HG02943 (cell line): Measurements from ENCODE around the gene FAM89B.
"Not testable (repeated sequence)": the region's sequence is repeated elsewhere in the genome, so short reads cannot be mapped to it uniquely, and the experiment has no call there.

Experiments used
- ATAC-seq: cut with Tn5 transposase; IDR thresholded peaks from one replicate; pipeline ENCODE4 v1.9.1; 2021; ENCODE audit warnings: mild to moderate bottlenecking, low read depth, moderate library complexity; ENCODE audit not compliant: unreplicated experiment

Gene FAM89B

GRCh38 chr11:65572356-65573051 is at the start of gene FAM89B:
FAM89B (plus strand) TSS chr11:65572538; CDS start chr11:65572670, 132 bp downstream.
- ATAC-seq, result no peak

GRCh38 chr11:65522718-65523630 is 49.4 kb upstream of the FAM89B start:
- ATAC-seq, result not testable (repeated sequence)

GRCh38 chr11:65523631-65523968 is 48.7 kb upstream of the FAM89B start:
- ATAC-seq, result not testable (repeated sequence)

- ATAC-seq, result no peak
These were observed 48.2 kb upstream of the FAM89B start for GRCh38 chr11:65524014-65524740.

- ATAC-seq, result no peak
These were observed 47.4 kb upstream of the FAM89B start, which contains the start of gene SCYL1 for GRCh38 chr11:65524741-65525545. SCYL1 (plus strand) TSS chr11:65525083; CDS start chr11:65525154, 71 bp downstream.

GRCh38 chr11:65525546-65526480 is 46.5 kb upstream of the FAM89B start:
- ATAC-seq, result no peak

GRCh38 chr11:65526744-65527143 is 45.6 kb upstream of the FAM89B start:
- ATAC-seq, result no peak

GRCh38 chr11:65528819-65529350 is 43.5 kb upstream of the FAM89B start:
- ATAC-seq, result no peak

- no peak for ATAC-seq
These were observed 42.7 kb upstream of the FAM89B start for GRCh38 chr11:65529475-65530156.

- no peak for ATAC-seq
These were observed 42.2 kb upstream of the FAM89B start for GRCh38 chr11:65530157-65530496.

GRCh38 chr11:65532388-65533064 is 39.8 kb upstream of the FAM89B start:
- no peak for ATAC-seq

- ATAC-seq, result no peak
These were observed 37.2 kb upstream of the FAM89B start for GRCh38 chr11:65535102-65535501.

GRCh38 chr11:65536412-65537295 is 35.7 kb upstream of the FAM89B start:
- no peak for ATAC-seq

- no peak for ATAC-seq
These were observed 35.1 kb upstream of the FAM89B start for GRCh38 chr11:65537296-65537597.

- no peak for ATAC-seq
These were observed 34.6 kb upstream of the FAM89B start for GRCh38 chr11:65537620-65538231.

- ATAC-seq, result no peak
These were observed 34.0 kb upstream of the FAM89B start for GRCh38 chr11:65538232-65538914.
